IMR-90 (cell line): ENCODE measurements around the gene XRN1. TPM values are rescaled to one million over a fixed set of nuclear protein-coding genes. Genes with fewer than 3 reads are reported as not detected.

Source experiments
- ATAC-seq: fragments of 200-7000 bp; cut with Tn5 transposase; 2 replicates; pipeline ENCODE4 v1.9.1; 2020; ENCODE audit warnings: low read depth, mild to moderate bottlenecking, moderate library complexity
- BruUV-seq: library from RNA; stranded (reverse); fragments of 400-500 nt; replicated peaks from 2 replicates; lab custom pipeline; 2021; lab: Mats Ljungman, UMichigan
- CTCF ChIA-PET: fragments of 300-600 bp; formaldehyde crosslinking; extraction: SDS; loops from one replicate; lab custom pipeline; 2021; ENCODE audit warnings: antibody characterized with exemption; lab: Yijun Ruan, JAX
- POLR2A ChIA-PET: fragments of 300-600 bp; sonication (Branson Sonifier 250); formaldehyde crosslinking; loops from one replicate; lab custom pipeline; 2022; ENCODE audit warnings: antibody characterized with exemption; ENCODE audit not compliant: unreplicated experiment; lab: Charles Lee
- DNase-seq: peaks from one replicate; pipeline ENCODE4 v3.0.0; 2013
- H2AFZ ChIP-seq: replicated peaks from 2 replicates; pipeline ENCODE3; 2013; ENCODE audit warnings: low read length, mild to moderate bottlenecking; ENCODE audit not compliant: poor library complexity
- H2AK5ac ChIP-seq: 2 replicates; pipeline ENCODE4 v1.6.1; 2013; ENCODE audit warnings: low read depth, low read length, inconsistent platforms
- H2AK9ac ChIP-seq: replicated peaks from 2 replicates; pipeline ENCODE3; 2013; ENCODE audit warnings: mild to moderate bottlenecking, low read depth, low read length, moderate library complexity; ENCODE audit not compliant: poor library complexity
- H2BK120ac ChIP-seq: 2 replicates; pipeline ENCODE4 v1.6.1; 2013; ENCODE audit warnings: low read depth, low read length, inconsistent platforms
- H2BK15ac ChIP-seq: 3 replicates; pipeline ENCODE4 v1.6.1; 2013; ENCODE audit warnings: low read depth, low read length, inconsistent platforms
- H2BK20ac ChIP-seq: 2 replicates; pipeline ENCODE4 v1.6.1; 2013; ENCODE audit warnings: low read depth, mild to moderate bottlenecking, inconsistent platforms, low read length, moderate library complexity
- H2BK5ac ChIP-seq: 2 replicates; pipeline ENCODE4 v1.6.1; 2013; ENCODE audit warnings: mild to moderate bottlenecking, low read depth, low read length, inconsistent platforms; ENCODE audit not compliant: poor library complexity, severe bottlenecking
- H3K14ac ChIP-seq: replicated peaks from 2 replicates; pipeline ENCODE4 v1.6.1; 2013; ENCODE audit warnings: low read depth, low read length, inconsistent platforms
- H3K18ac ChIP-seq: 2 replicates; pipeline ENCODE4 v1.6.1; 2013; ENCODE audit warnings: low read depth, low read length, control low read depth
- H3K23ac ChIP-seq: 2 replicates; pipeline ENCODE4 v1.6.1; 2013; ENCODE audit warnings: low read depth, low read length, inconsistent platforms
- H3K27ac ChIP-seq: 2 replicates; pipeline ENCODE4 v1.5.1; 2013; ENCODE audit warnings: mild to moderate bottlenecking, control low read depth, low read length; ENCODE audit not compliant: insufficient read depth
- H3K27me3 ChIP-seq: 2 replicates; pipeline ENCODE4 v1.6.1; 2013; ENCODE audit warnings: low read length; ENCODE audit not compliant: control insufficient read depth, insufficient read depth
- H3K36me3 ChIP-seq: 2 replicates; pipeline ENCODE4 v1.6.1; 2013; ENCODE audit warnings: low read length, mixed read lengths; ENCODE audit not compliant: control insufficient read depth, insufficient read depth
- H3K4ac ChIP-seq: 2 replicates; pipeline ENCODE4 v1.6.1; 2013; ENCODE audit warnings: low read depth, low read length, inconsistent platforms
- H3K4me1 ChIP-seq: 2 replicates; pipeline ENCODE4 v1.6.1; 2013; ENCODE audit warnings: low read length, mixed read lengths; ENCODE audit not compliant: control insufficient read depth, insufficient read depth
- H3K4me2 ChIP-seq: 2 replicates; pipeline ENCODE4 v1.6.1; 2013; ENCODE audit warnings: low read depth, mild to moderate bottlenecking, control low read depth, low read length, moderate library complexity
- H3K4me3 ChIP-seq: 2 replicates; pipeline ENCODE4 v1.5.1; 2013; ENCODE audit warnings: low read depth, mild to moderate bottlenecking, control low read depth, low read length, moderate library complexity; ENCODE audit not compliant: insufficient read depth
- H3K56ac ChIP-seq: 2 replicates; pipeline ENCODE4 v1.6.1; 2013; ENCODE audit warnings: low read length, inconsistent platforms; ENCODE audit not compliant: insufficient read depth; ENCODE audit errors: extremely low read depth
- H3K79me1 ChIP-seq, 2 experiments: 2 replicates each; pipeline ENCODE4 v1.6.1; 2013; ENCODE audit warnings: low read length in 2 of 2, inconsistent platforms in 1 of 2, low read depth in 1 of 2
- H3K9ac ChIP-seq: 2 replicates; pipeline ENCODE4 v1.6.1; 2013; ENCODE audit warnings: low read depth, low read length, control low read depth
- H3K9me1 ChIP-seq: 2 replicates; pipeline ENCODE4 v1.6.1; 2013; ENCODE audit warnings: low read length, inconsistent platforms; ENCODE audit not compliant: insufficient read depth
- H3K9me3 ChIP-seq: 2 replicates; pipeline ENCODE4 v1.6.1; 2013; ENCODE audit warnings: low read length; ENCODE audit not compliant: control insufficient read depth, insufficient read depth
- H4K20me1 ChIP-seq: 2 replicates; pipeline ENCODE4 v1.6.1; 2013; ENCODE audit warnings: low read length, inconsistent platforms; ENCODE audit not compliant: insufficient read depth
- H4K5ac ChIP-seq: 2 replicates; pipeline ENCODE4 v1.6.1; 2013; ENCODE audit warnings: mild to moderate bottlenecking, low read depth, low read length, control low read depth
- H4K8ac ChIP-seq, 2 experiments: 2 replicates each; pipeline ENCODE4 v1.6.1; 2013; ENCODE audit warnings: low read depth in 2 of 2, low read length in 2 of 2, control low read depth in 1 of 2, inconsistent platforms in 1 of 2
- H4K91ac ChIP-seq: 2 replicates; pipeline ENCODE4 v1.6.1; 2013; ENCODE audit warnings: low read depth, low read length, inconsistent platforms; ENCODE audit not compliant: insufficient read depth
- CTCF ChIP-seq: conservative IDR thresholded peaks from 2 replicates; pipeline ENCODE4 v1.5.1; 2012; ENCODE audit warnings: mild to moderate bottlenecking, low read depth, low read length, improper control_type of control experiment
- ELK1 ChIP-seq: fragments of 150-350 bp; IDR thresholded peaks from 2 replicates; pipeline ENCODE4 v1.6.1; 2016; ENCODE audit warnings: low read depth, mild to moderate bottlenecking, low read length, moderate library complexity, borderline replicate concordance
- FOS ChIP-seq: fragments of 150-350 bp; IDR thresholded peaks from 2 replicates; pipeline ENCODE4 v1.6.1; 2016; ENCODE audit warnings: low read depth, low read length
- MAFK ChIP-seq: IDR thresholded peaks from 2 replicates; pipeline ENCODE4 v1.6.1; 2012; ENCODE audit warnings: low read depth, low read length, improper control_type of control experiment
- MAZ ChIP-seq: IDR thresholded peaks from 2 replicates; pipeline ENCODE4 v1.6.1; 2012; ENCODE audit warnings: low read depth, mild to moderate bottlenecking, low read length, improper control_type of control experiment, moderate library complexity, borderline replicate concordance
- NFE2L2 ChIP-seq: fragments of 150-350 bp; IDR thresholded peaks from 2 replicates; pipeline ENCODE4 v1.6.1; 2016; ENCODE audit warnings: low read depth, mild to moderate bottlenecking, low read length
- RAD21 ChIP-seq: IDR thresholded peaks from 2 replicates; pipeline ENCODE4 v1.6.1; 2012; ENCODE audit warnings: low read length, improper control_type of control experiment
- RFX5 ChIP-seq: IDR thresholded peaks from 2 replicates; pipeline ENCODE4 v1.8.0; 2012; ENCODE audit warnings: low read depth, mild to moderate bottlenecking, low read length, moderate library complexity
- WGBS, 2 experiments: methylation state at CpG; one replicate each; pipeline versions ENCODE4 v1.1.5 to v1.1.7; 2013; ENCODE audit warnings: missing lambda C conversion rate in 2 of 2; ENCODE audit not compliant: insufficient read length in 1 of 2; ENCODE audit errors: extremely low coverage in 2 of 2; 5-methylcytosine and 5-hydroxymethylcytosine counted together
- dilution Hi-C: fragments of 300-500 bp; cut with HindIII; formaldehyde crosslinking; loops from one replicate; pipeline ENCODE4 v1.14.3; 2018; ENCODE audit warnings: low sequenced_read_pairs; ENCODE audit not compliant: unreplicated experiment
- in situ Hi-C: fragments of 300-500 bp; cut with MboI; formaldehyde crosslinking; loops from 3 replicates; pipeline ENCODE4 v1.14.3; 2019; ENCODE audit warnings: low sequenced_read_pairs, inconsistent platforms, mixed read lengths
- intact Hi-C: fragments of 100-400 bp; cut with micrococcal nuclease; formaldehyde crosslinking; loops from 2 replicates; pipeline ENCODE4 v1.10.0; 2022
- polyA plus RNA-seq, 3 experiments: library from polyadenylated mRNA; depleted of rRNA; stranded (reverse); fragments of >200 nt; gene quantifications; 2 replicates each; pipeline ENCODE4 v1.2.3, GENCODE V29; 2012; ENCODE audit warnings: low replicate concordance in 1 of 3
- total RNA-seq: library from RNA; depleted of rRNA; stranded (reverse); fragments of >200 nt; gene quantifications from 2 replicates; pipeline ENCODE4 v1.2.3, GENCODE V29; 2012

The XRN1 gene
- total and polyA plus RNA-seq, 2 of the 4 experiments (the other 2 are of a cell fraction): 6.0 to 21.5 TPM

- no peak overlapping the region for H4K5ac ChIP-seq
- H2AFZ ChIP-seq: no peak overlapping the region
- no peak overlapping the region for H3K23ac ChIP-seq
- H4K8ac ChIP-seq: no peak overlapping the region
- DNase-seq: no peak
- no peak overlapping the region for H3K18ac ChIP-seq
- BruUV-seq: no TSS peak
- H3K56ac ChIP-seq: no peak overlapping the region
- H2BK20ac ChIP-seq: no peak overlapping the region
- WGBS, 2 experiments: no CpG with 5 or more reads among the region's 5 CpGs
- no peak overlapping the region for H2BK5ac ChIP-seq
- no peak overlapping the region for H2AK9ac ChIP-seq
- intact Hi-C loops (no loop called here), in situ Hi-C loops (no loop called here), dilution Hi-C loops (no loop called here)
- H3K4me1 ChIP-seq: no peaks in the 10 kb centered on the region
- no peak overlapping the region for H3K14ac ChIP-seq
- TF ChIP-seq FOS (no peak), MAFK (no peak), MAZ (no peak), RFX5 (no peak), NFE2L2 (no peak), ELK1 (no peak), CTCF (no peak), RAD21 (no peak)
- H4K20me1 ChIP-seq: no peaks in the 10 kb centered on the region
- no peak overlapping the region for H3K4me2 ChIP-seq
- no peaks in the 10 kb centered on the region for H3K36me3 ChIP-seq
- POLR2A ChIA-PET: no interaction called here
- no peaks in the 10 kb centered on the region for H3K9me1 ChIP-seq
- no peaks in the 10 kb centered on the region for H3K27me3 ChIP-seq
- H3K4me3 ChIP-seq: no peak overlapping the region
- H3K79me1 ChIP-seq: no peaks in the 10 kb centered on the region
- no peak overlapping the region for H3K9ac ChIP-seq
- H2BK15ac ChIP-seq: no peak overlapping the region
- CTCF ChIA-PET: no interaction called here
- H4K91ac ChIP-seq: no peak overlapping the region
- peaks cover 13% of the 10 kb centered on the region for H3K9me3 ChIP-seq
- no peak for ATAC-seq
- H3K27ac ChIP-seq: no peak overlapping the region
- no peak overlapping the region for H2AK5ac ChIP-seq
- no peak overlapping the region for H3K4ac ChIP-seq
- no peak overlapping the region for H2BK120ac ChIP-seq
Measured at GRCh38 chr3:142287866-142288638, 159.8 kb downstream of the XRN1 start.
